Subcutaneous abdominal adipose tissue (tissue), 5 donors: ENCODE measurements around the gene SCT.
"Not testable (repeated sequence)": the region's sequence is repeated elsewhere in the genome, so short reads cannot be mapped to it uniquely, and the experiment has no call there.

Experiments used
- H3K27ac ChIP-seq: one replicate; pipeline ENCODE4 v1.7.0; 2013; ENCODE audit warnings: low read depth, mild to moderate bottlenecking, inconsistent platforms, low read length, moderate library complexity
- H3K27me3 ChIP-seq, 5 donors: one replicate each; pipeline ENCODE4 v1.7.0; 2013; ENCODE audit warnings: low read length in 5 of 5, inconsistent platforms in 1 of 5; ENCODE audit not compliant: control insufficient read depth in 5 of 5, insufficient read depth in 4 of 5
- H3K36me3 ChIP-seq, 5 donors: one replicate each; pipeline ENCODE4 v1.7.0; 2013; ENCODE audit warnings: low read length in 5 of 5; ENCODE audit not compliant: control insufficient read depth in 5 of 5, insufficient read depth in 5 of 5
- H3K4me1 ChIP-seq, 5 donors: one replicate each; pipeline ENCODE4 v1.7.0; 2013; ENCODE audit warnings: low read length in 5 of 5, mild to moderate bottlenecking in 3 of 5, moderate library complexity in 1 of 5; ENCODE audit not compliant: control insufficient read depth in 5 of 5, insufficient read depth in 5 of 5
- H3K4me3 ChIP-seq, 5 donors: one replicate each; pipeline ENCODE4 v1.7.0; 2013; ENCODE audit warnings: low read length in 5 of 5, low read depth in 1 of 5
- H3K9ac ChIP-seq, 5 donors: one replicate each; pipeline ENCODE4 v1.7.0; 2013; ENCODE audit warnings: low read length in 5 of 5, mild to moderate bottlenecking in 4 of 5, moderate library complexity in 3 of 5
- H3K9me3 ChIP-seq, 5 donors: one replicate each; pipeline ENCODE4 v1.7.0; 2013; ENCODE audit warnings: low read length in 5 of 5; ENCODE audit not compliant: control insufficient read depth in 5 of 5
- donor health status: healthy.
- donor health status: healthy.
- donor health status: healthy.
- donor health status: healthy.
- donor health status: healthy.

SCT gene

GRCh38 chr11:657691-658126 is 30.7 kb upstream of the SCT start:
- Histone ChIP-seq H3K4me3 (no peak overlapping the region), H3K4me1 (peaks cover 0 to 9% (median 0%) of the 10 kb centered on the region in 5 donors), H3K27ac (no peak overlapping the region), H3K27me3 (no peaks in the 10 kb centered on the region), H3K9ac (no peak overlapping the region), H3K9me3 (no peaks in the 10 kb centered on the region), H3K36me3 (peaks cover 0 to 56% (median 30%) of the 10 kb centered on the region in 5 donors)

GRCh38 chr11:656866-657265 is 29.9 kb upstream of the SCT start:
- H3K27me3 ChIP-seq = no peaks in the 10 kb centered on the region
- no peak overlapping the region for H3K27ac ChIP-seq
- no peaks in the 10 kb centered on the region for H3K9me3 ChIP-seq
- H3K4me3 ChIP-seq = no peak overlapping the region
- peaks cover 0 to 56% (median 30%) of the 10 kb centered on the region in 5 donors for H3K36me3 ChIP-seq
- H3K9ac ChIP-seq = no peak overlapping the region
- peaks cover 0 to 9% (median 0%) of the 10 kb centered on the region in 5 donors for H3K4me1 ChIP-seq

GRCh38 chr11:656426-656825 is 29.4 kb upstream of the SCT start:
- peaks cover 0 to 56% (median 30%) of the 10 kb centered on the region in 5 donors for H3K36me3 ChIP-seq

DNA sequence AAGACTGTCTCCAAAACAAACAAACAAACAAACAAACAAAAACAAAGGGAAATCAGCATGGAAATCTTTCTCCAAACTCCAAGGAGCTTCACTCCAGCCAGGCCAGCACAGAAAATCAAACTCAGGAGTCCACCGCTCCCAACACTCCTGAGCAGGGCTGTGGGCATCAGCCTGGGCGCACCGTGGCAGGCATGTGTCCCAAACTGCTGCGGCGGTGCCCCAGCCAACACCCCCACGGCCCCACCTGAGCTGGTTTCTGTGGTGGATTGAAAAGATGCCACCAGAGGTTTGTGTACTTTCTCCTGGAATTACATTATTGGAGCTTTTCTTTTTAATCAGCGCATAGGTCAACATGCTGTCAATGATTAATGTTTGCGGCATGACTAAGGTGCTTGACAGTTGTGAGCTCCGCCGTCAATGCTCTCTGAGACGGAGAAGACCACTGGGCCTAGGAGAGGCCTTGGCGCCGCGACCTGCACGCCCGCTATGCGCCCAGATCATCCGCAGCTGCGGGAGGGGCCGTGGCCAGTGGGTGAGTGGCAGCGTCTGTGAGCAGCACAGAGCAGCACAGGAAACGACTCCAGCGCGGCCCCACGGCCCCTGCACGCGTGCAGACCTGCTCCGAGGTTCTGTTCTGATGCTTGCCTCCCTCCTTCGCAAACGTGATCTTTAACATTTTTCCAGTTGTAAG is 28.2 kb upstream of the SCT start:
- Histone ChIP-seq H3K9me3 (no peaks in the 10 kb centered on the region), H3K36me3 (peaks cover 0 to 54% (median 27%) of the 10 kb centered on the region in 5 donors), H3K27ac (no peak overlapping the region), H3K9ac (no peak overlapping the region), H3K4me3 (no peak overlapping the region), H3K27me3 (no peaks in the 10 kb centered on the region), H3K4me1 (peaks cover 0 to 9% (median 0%) of the 10 kb centered on the region in 5 donors)

More at GRCh38 chr11:656426-656825, 29.4 kb upstream of the SCT start:
- no peaks in the 10 kb centered on the region for H3K27me3 ChIP-seq
- no peak overlapping the region for H3K9ac ChIP-seq
- no peaks in the 10 kb centered on the region for H3K9me3 ChIP-seq
- H3K4me3 ChIP-seq = no peak overlapping the region
- H3K4me1 ChIP-seq = peaks cover 0 to 9% (median 0%) of the 10 kb centered on the region in 5 donors
- no peak overlapping the region for H3K27ac ChIP-seq

DNA sequence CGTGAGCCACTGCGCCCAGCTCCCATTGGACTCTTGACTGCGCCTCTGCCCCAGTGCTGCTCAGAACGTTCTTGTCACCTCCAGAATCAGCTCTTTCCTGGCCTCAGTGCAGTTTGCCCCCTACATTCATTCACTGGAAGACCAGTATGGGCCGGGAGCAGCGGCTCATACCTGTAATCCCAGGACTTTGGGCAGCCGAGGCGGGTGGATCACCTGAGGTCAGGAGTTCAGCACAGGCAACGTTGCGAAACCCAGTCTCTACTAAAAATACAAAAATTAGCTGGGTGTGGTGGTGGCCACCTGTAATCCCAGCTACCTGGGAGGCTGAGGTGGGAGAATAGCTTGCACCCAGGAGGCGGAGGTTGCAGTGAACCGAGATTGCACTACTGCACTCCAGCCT is 27.5 kb upstream of the SCT start:
- H3K9ac ChIP-seq, H3K4me3 ChIP-seq: not testable (repeated sequence)

GRCh38 chr11:653837-654236 is 26.9 kb upstream of the SCT start:
- H3K27me3 ChIP-seq = no peaks in the 10 kb centered on the region
- H3K4me1 ChIP-seq = peaks cover 0 to 9% (median 0%) of the 10 kb centered on the region in 5 donors
- no peak overlapping the region for H3K27ac ChIP-seq
- no peak overlapping the region for H3K9ac ChIP-seq
- H3K36me3 ChIP-seq = peaks cover 0 to 44% (median 16%) of the 10 kb centered on the region in 5 donors
- H3K9me3 ChIP-seq = no peaks in the 10 kb centered on the region
- H3K4me3 ChIP-seq = no peak overlapping the region

More for the DNA sequence above, 27.5 kb upstream of the SCT start:
- not testable (repeated sequence) for H3K9me3 ChIP-seq, H3K27me3 ChIP-seq, H3K4me1 ChIP-seq, H3K27ac ChIP-seq
- H3K36me3 ChIP-seq = peaks cover 0 to 47% (median 21%) of the 10 kb centered on the region in 5 donors

DNA sequence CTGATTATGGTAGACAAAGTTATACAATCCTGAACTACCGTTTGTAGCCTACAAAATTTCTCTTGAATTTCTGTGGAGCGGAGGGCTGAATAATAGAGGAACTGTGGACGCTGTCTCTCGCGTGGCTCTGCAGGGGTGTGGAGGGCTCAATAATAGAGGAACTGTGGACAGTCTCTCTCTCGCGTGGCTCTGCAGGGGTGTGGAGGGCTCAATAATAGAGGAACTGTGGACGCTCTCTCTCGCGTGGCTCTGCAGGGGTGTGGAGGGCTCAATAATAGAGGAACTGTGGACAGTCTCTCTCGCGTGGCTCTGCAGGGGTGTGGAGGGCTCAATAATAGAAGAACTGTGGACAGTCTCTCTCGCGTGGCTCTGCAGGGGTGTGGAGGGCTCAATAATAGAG is 26.2 kb upstream of the SCT start:
- H3K9ac ChIP-seq, H3K27ac ChIP-seq, H3K4me1 ChIP-seq, H3K9me3 ChIP-seq, H3K27me3 ChIP-seq, H3K4me3 ChIP-seq: not testable (repeated sequence)
- H3K36me3 ChIP-seq = peaks cover 0 to 37% (median 16%) of the 10 kb centered on the region in 5 donors

DNA sequence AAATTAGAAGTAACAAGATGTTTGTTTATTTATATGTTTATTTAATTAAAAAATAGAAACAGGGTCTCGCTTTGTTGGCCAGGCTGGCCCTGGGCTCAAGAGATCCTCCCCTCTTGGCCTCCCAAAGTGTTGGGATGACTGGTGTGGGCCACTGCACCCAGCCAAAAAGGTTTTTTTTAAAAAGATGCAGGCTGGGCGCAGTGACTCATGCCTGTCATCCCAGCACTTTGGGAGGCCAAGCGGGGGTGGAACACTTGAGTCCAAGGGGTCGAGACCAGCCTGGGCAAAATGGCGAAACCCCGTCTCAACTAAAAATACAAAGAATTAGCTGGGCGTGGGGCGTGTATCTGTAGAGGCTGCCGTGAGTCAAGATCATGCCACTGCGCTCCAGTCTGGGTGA is 23.5 kb upstream of the SCT start:
- H3K9me3 ChIP-seq = no peaks in the 10 kb centered on the region
- no peak overlapping the region for H3K27ac ChIP-seq
- H3K36me3 ChIP-seq = peaks cover 0 to 24% (median 18%) of the 10 kb centered on the region in 5 donors
- no peak overlapping the region for H3K4me3 ChIP-seq
- no peaks in the 10 kb centered on the region for H3K27me3 ChIP-seq
- H3K4me1 ChIP-seq = no peaks in the 10 kb centered on the region
- no peak overlapping the region for H3K9ac ChIP-seq

- H3K27ac ChIP-seq, H3K4me1 ChIP-seq, H3K9ac ChIP-seq, H3K9me3 ChIP-seq, H3K4me3 ChIP-seq, H3K27me3 ChIP-seq: not testable (repeated sequence)
- H3K36me3 ChIP-seq = peaks cover 0 to 23% (median 19%) of the 10 kb centered on the region in 5 donors
These were observed 20.7 kb upstream of the SCT start for GRCh38 chr11:647672-648158.

- H3K4me1 ChIP-seq = peaks cover 0 to 5% (median 0%) of the 10 kb centered on the region in 5 donors
- no peak overlapping the region for H3K4me3 ChIP-seq
- no peaks in the 10 kb centered on the region for H3K27me3 ChIP-seq
- no peak overlapping the region for H3K27ac ChIP-seq
- H3K9me3 ChIP-seq = no peaks in the 10 kb centered on the region
- H3K36me3 ChIP-seq = peaks cover 0 to 35% (median 27%) of the 10 kb centered on the region in 5 donors
- H3K9ac ChIP-seq = no peak overlapping the region
These were observed 19.2 kb upstream of the SCT start for GRCh38 chr11:646214-646613.
